ENCODE data around the gene FER.

Gene FER

GRCh38 chr5:109231331-109231730, 483.6 kb downstream of the FER start:
- no peak for DNase-seq

- no peak for DNase-seq
These were observed 486.7 kb downstream of the FER start for GRCh38 chr5:109234381-109234780.

DNA sequence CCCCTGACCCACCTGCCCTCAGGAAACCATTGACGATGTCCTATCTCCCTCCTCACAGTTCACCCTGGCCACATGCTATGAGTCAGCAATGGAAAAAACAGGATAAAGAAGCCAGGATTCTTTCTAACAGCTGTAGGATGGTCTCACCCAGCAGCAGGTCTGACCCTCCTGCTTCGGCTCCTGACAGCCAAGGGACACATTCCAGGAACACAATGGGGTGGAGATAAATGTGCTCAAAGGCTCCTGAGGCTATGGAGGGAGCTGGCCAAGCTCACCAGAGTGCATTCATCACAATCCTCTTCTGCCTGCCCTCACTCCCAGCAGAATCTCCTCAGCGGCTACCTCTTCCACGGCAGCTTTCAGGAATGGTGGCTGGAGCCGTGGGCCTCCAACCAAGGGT, 491.8 kb downstream of the FER start:
- DNase-seq: no peak

GRCh38 chr5:109242518-109242917, 494.8 kb downstream of the FER start:
- no peak for DNase-seq

GRCh38 chr5:109246395-109246794, 498.7 kb downstream of the FER start:
- DNase-seq: no peak

Measured in nucleus accumbens (tissue), 56 donors.